ENCODE results near the gene ELMO1.

ELMO1 gene

GRCh38 chr7:37037286-37037685 is 411.4 kb downstream of the ELMO1 start:
- no peak for DNase-seq

GRCh38 chr7:37035631-37036030 is 413.0 kb downstream of the ELMO1 start:
- DNase-seq: no peak

GRCh38 chr7:37033141-37033540 is 415.5 kb downstream of the ELMO1 start:
- no peak for DNase-seq

- peak; percentile 54 for DNase-seq
Observed at GRCh38 chr7:37032258-37032601, 416.4 kb downstream of the ELMO1 start.

GRCh38 chr7:37031571-37032257 is 416.9 kb downstream of the ELMO1 start:
- DNase-seq: peak; percentile 66

- no peak for DNase-seq
Observed at GRCh38 chr7:37028909-37029440, 419.7 kb downstream of the ELMO1 start.

- DNase-seq: no peak
Observed at GRCh38 chr7:37027557-37028341, 420.9 kb downstream of the ELMO1 start.

GRCh38 chr7:37027104-37027503 is 421.6 kb downstream of the ELMO1 start:
- DNase-seq: no peak

- DNase-seq: no peak
Observed at GRCh38 chr7:37018954-37019353, 429.7 kb downstream of the ELMO1 start.

GRCh38 chr7:37016064-37016878 is 432.4 kb downstream of the ELMO1 start:
- DNase-seq: no peak

- no peak for DNase-seq
Observed at GRCh38 chr7:37015353-37016034, 433.2 kb downstream of the ELMO1 start.

- no peak for DNase-seq
Observed at GRCh38 chr7:37013771-37014170, 434.9 kb downstream of the ELMO1 start.

- DNase-seq: no peak
Observed at GRCh38 chr7:37011151-37011890, 437.3 kb downstream of the ELMO1 start.

- peak; percentile 23 for DNase-seq
Observed at GRCh38 chr7:37009125-37009675, 439.5 kb downstream of the ELMO1 start.

- no peak for DNase-seq
Observed at GRCh38 chr7:37007691-37008090, 441.0 kb downstream of the ELMO1 start.

- DNase-seq: no peak
Observed at GRCh38 chr7:37007268-37007667, 441.4 kb downstream of the ELMO1 start.

GRCh38 chr7:37006764-37007163 is 441.9 kb downstream of the ELMO1 start:
- no peak for DNase-seq

- no peak for DNase-seq
Observed at GRCh38 chr7:37000511-37000910, 448.2 kb downstream of the ELMO1 start.

- DNase-seq: no peak
Observed at GRCh38 chr7:36999626-37000485, 448.8 kb downstream of the ELMO1 start.

GRCh38 chr7:36995776-36996175 is 452.9 kb downstream of the ELMO1 start:
- no peak for DNase-seq
